WTC11 (cell line): ENCODE results near the gene MLXIPL. TPM values are rescaled to one million over a fixed set of nuclear protein-coding genes. Genes with fewer than 3 reads are reported as not detected.

Source experiments
- ATAC-seq: fragments of 200-7000 bp; cut with Tn5 transposase; 2 replicates; pipeline ENCODE4 v1.10.0; 2021; ENCODE audit warnings: mild to moderate bottlenecking, moderate library complexity
- CTCF ChIA-PET: fragments of 300-600 bp; sonication (Branson Sonifier 250); formaldehyde crosslinking; loops from one replicate; lab custom pipeline; 2021; ENCODE audit warnings: antibody characterized with exemption; lab: Charles Lee
- POLR2A ChIA-PET: fragments of 350-600 bp; sonication (Branson Sonifier 250); formaldehyde crosslinking; loops from one replicate; lab custom pipeline; 2021; ENCODE audit warnings: antibody characterized with exemption; lab: Charles Lee
- DNase-seq: peaks from one replicate; pipeline ENCODE4 v3.0.0; 2021; ENCODE audit warnings: low spot score
- H3K27ac Mint-ChIP-seq: 2 replicates; pipeline ENCODE4 v1.8.0; 2021; ENCODE audit warnings: mixed read lengths
- H3K27me3 Mint-ChIP-seq: 2 replicates; pipeline ENCODE4 v1.8.0; 2021; ENCODE audit warnings: low read depth, mild to moderate bottlenecking, moderate library complexity, mixed read lengths
- H3K36me3 Mint-ChIP-seq: 2 replicates; pipeline ENCODE4 v1.8.0; 2021; ENCODE audit warnings: mixed read lengths
- H3K4me1 Mint-ChIP-seq: 2 replicates; pipeline ENCODE4 v1.8.0; 2022; ENCODE audit warnings: mixed read lengths
- H3K4me3 Mint-ChIP-seq: 2 replicates; pipeline ENCODE4 v1.8.0; 2021; ENCODE audit warnings: mild to moderate bottlenecking, moderate library complexity, mixed read lengths
- H3K9me3 Mint-ChIP-seq: 2 replicates; pipeline ENCODE4 v1.8.0; 2021; ENCODE audit warnings: mixed read lengths
- AFF4 ChIP-seq: sonication (generic); formaldehyde crosslinking; IDR thresholded peaks from 2 replicates; pipeline ENCODE4 v1.8.1; 2023; ENCODE audit warnings: mild to moderate bottlenecking, missing genetic modification reagents, borderline replicate concordance
- ATF1 ChIP-seq: sonication (generic); formaldehyde crosslinking; IDR thresholded peaks from 2 replicates; pipeline ENCODE4 v1.8.1; 2023; ENCODE audit warnings: mild to moderate bottlenecking, moderate library complexity, missing genetic modification reagents
- ATF6 ChIP-seq: sonication (generic); formaldehyde crosslinking; IDR thresholded peaks from 2 replicates; pipeline ENCODE4 v1.8.1; 2023; ENCODE audit warnings: mild to moderate bottlenecking, missing genetic modification reagents
- CREB1 ChIP-seq: sonication (generic); formaldehyde crosslinking; IDR thresholded peaks from 2 replicates; pipeline ENCODE4 v1.8.0; 2023; ENCODE audit warnings: mild to moderate bottlenecking, missing genetic modification reagents
- E2F4 ChIP-seq: sonication (generic); formaldehyde crosslinking; IDR thresholded peaks from 2 replicates; pipeline ENCODE4 v1.8.1; 2022; ENCODE audit warnings: low read depth, mild to moderate bottlenecking, moderate library complexity, missing genetic modification reagents, borderline replicate concordance
- FOXJ3 ChIP-seq: sonication (generic); formaldehyde crosslinking; IDR thresholded peaks from 2 replicates; pipeline ENCODE4 v1.9.0; 2021; ENCODE audit warnings: missing genetic modification reagents, mild to moderate bottlenecking, borderline replicate concordance
- JUN ChIP-seq: sonication (generic); formaldehyde crosslinking; IDR thresholded peaks from 2 replicates; pipeline ENCODE4 v1.8.0; 2023; ENCODE audit warnings: mild to moderate bottlenecking, missing genetic modification reagents
- KAT7 ChIP-seq: sonication (generic); formaldehyde crosslinking; IDR thresholded peaks from 2 replicates; pipeline ENCODE4 v1.8.1; 2023; ENCODE audit warnings: missing genetic modification reagents, mild to moderate bottlenecking, borderline replicate concordance
- MYBL2 ChIP-seq: sonication (generic); formaldehyde crosslinking; IDR thresholded peaks from 2 replicates; pipeline ENCODE4 v1.8.1; 2023; ENCODE audit warnings: mild to moderate bottlenecking, moderate library complexity, missing genetic modification reagents
- PRRX2 ChIP-seq: fragments of 250-450 bp; sonication (Bioruptor Pico); IDR thresholded peaks from 2 replicates; pipeline ENCODE4 v1.8.0; 2021; ENCODE audit warnings: mild to moderate bottlenecking
- TEAD4 ChIP-seq: sonication (generic); formaldehyde crosslinking; IDR thresholded peaks from 2 replicates; pipeline ENCODE4 v1.8.0; 2022; ENCODE audit warnings: mild to moderate bottlenecking, missing genetic modification reagents
- ZBTB43 ChIP-seq: sonication (generic); formaldehyde crosslinking; IDR thresholded peaks from 2 replicates; pipeline ENCODE4 v1.8.1; 2023; ENCODE audit warnings: mild to moderate bottlenecking, missing genetic modification reagents
- ZNF317 ChIP-seq: sonication (generic); formaldehyde crosslinking; IDR thresholded peaks from 2 replicates; pipeline ENCODE4 v1.8.1; 2023; ENCODE audit warnings: low read depth, mild to moderate bottlenecking, moderate library complexity, missing genetic modification reagents, borderline replicate concordance
- ZNF396 ChIP-seq: fragments of 250-450 bp; sonication (Bioruptor Pico); IDR thresholded peaks from 2 replicates; pipeline ENCODE4 v1.8.0; 2021; ENCODE audit warnings: mild to moderate bottlenecking, moderate library complexity, borderline replicate concordance
- ZNF425 ChIP-seq: fragments of 250-450 bp; sonication (Bioruptor Pico); conservative IDR thresholded peaks from 2 replicates; pipeline ENCODE4 v1.9.0; 2021; ENCODE audit warnings: mild to moderate bottlenecking
- total RNA-seq: library from RNA; stranded (reverse); gene quantifications from 3 replicates; pipeline ENCODE4 v1.2.3, GENCODE V29; 2021

Gene MLXIPL
- total RNA-seq, 1 experiment from 2014 or later, result 20.4 TPM

DNA sequence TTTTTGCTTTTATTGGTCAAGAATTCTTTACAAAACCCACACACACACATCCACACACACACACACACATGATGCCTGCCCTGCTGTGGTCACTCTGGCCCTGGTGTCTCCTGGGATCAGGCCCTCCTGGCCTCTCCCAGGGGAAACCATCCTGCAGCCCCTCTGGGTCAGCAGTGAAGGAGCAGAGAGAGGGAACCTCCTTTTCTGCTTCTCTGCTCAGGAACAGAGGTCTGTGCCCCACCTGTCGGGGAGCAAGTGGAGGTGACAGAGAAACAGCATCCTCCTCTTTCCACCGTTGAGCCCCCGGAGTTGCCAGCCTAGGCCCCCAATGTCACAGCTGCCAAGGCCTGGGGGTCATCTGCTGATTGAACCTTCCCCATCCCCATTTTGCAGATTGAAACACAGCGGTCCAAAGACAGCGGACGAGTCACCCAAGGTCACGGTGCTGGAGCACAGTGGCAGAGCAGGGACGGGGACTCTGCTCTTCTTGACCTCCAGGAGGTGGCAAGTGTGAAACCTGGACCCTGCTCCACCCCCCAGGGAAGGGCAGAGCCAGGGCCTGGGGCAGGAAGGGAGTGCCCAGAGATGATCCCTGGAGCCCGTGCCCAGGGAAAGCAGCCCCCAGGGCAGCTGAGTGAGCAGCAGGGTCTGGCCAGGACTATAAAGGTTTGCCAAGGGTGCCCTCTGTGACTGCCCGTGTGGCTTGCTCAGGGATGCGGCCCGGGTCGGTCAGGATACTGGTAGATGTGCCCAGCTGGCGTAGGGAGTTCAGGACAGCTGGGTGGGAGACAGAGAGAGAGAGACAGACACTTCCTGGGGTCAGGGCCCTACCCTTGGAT lies 30.9 kb downstream of the MLXIPL start (continued):
- no peak for TF ChIP-seq ZNF425 (CRISPR knock-in tag)
- TF ChIP-seq, all 79 proteins: peak for 0

DNA sequence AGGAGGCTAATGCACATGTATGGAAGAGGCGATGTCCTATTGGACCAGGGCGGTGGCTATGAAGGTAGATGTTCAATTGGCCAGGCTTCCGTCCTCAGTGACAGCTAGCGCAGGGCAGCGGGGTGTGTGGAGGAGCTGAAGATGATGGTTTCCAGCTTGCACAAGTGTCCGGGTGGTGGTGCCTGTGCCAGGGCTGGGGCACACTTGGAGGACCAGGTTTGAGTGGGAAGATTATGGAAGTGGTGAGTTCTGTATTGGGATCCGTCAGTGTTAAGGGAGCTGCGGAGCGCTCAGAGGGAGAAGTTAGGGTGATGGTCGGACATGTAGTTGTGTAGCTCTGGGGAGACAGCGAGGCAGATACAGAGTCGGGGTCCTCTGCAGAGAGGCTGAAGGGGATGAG lies 37.4 kb downstream of the MLXIPL start:
- Mint-ChIP-seq H3K9me3 (no peaks in the 10 kb centered on the region), H3K36me3 (no peaks in the 10 kb centered on the region), H3K4me3 (no peak overlapping the region; the same call in 1 of the 2 replicates), H3K4me1 (no peaks in the 10 kb centered on the region; the same call in 1 of the 2 replicates), H3K27me3 (peaks cover 62% of the 10 kb centered on the region), H3K27ac (no peak overlapping the region)
- ATAC-seq (no peak), DNase-seq (no peak)
- ChIA-PET POLR2A (no interaction called here), CTCF (interaction anchor here (0.6 to 4.7 kb wide), 8 partner anchors 9 to 274 kb away, joined by 3 to 30 read pairs (median 4); partner anchors contain the start of genes TBL2 and VPS37D)
- TF ChIP-seq PRRX2 (CRISPR knock-in tag), result no peak
- TF ChIP-seq E2F4 (CRISPR knock-in tag), result no peak
- no peak for TF ChIP-seq ATF6
- TF ChIP-seq ZBTB43 (CRISPR knock-in tag), result no peak
- TF ChIP-seq ZNF396, result no peak
- no peak for TF ChIP-seq MYBL2 (CRISPR knock-in tag)
- TF ChIP-seq ATF1 (CRISPR knock-in tag), result no peak
- no peak for TF ChIP-seq FOXJ3 (CRISPR knock-in tag)
- no peak for TF ChIP-seq TEAD4 (CRISPR knock-in tag)
- TF ChIP-seq JUN, result no peak
- no peak for TF ChIP-seq KAT7

DNA sequence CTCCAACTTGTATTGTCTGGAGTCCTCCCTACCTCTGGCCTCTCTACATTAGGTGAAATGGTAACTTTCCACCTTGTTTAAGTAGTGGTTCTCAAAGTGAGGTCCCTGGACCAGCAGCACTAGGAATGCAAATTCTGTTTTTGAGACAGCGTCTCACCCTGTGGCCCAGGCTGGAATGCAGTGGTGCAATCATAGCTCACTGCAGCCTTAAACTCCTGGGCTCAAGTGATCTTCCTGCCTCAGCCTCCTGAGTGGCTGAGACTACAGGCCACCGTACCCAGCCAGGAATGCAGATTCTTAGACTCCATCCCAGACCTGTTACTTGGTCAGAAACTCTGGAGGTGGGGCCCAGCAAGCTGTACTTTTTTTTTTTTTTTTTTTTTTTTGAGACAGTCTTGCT lies 39.1 kb downstream of the MLXIPL start:
- H3K9me3 Mint-ChIP-seq, result no peaks in the 10 kb centered on the region
- DNase-seq (no peak), ATAC-seq (no peak)
- CTCF ChIA-PET, result interaction anchor here (1.2 to 4.7 kb wide), 3 partner anchors 22 to 149 kb away, joined by 3 to 30 read pairs (median 5); no protein-coding TSS in a partner anchor
- TF ChIP-seq PRRX2 (CRISPR knock-in tag), result no peak
- TF ChIP-seq ZNF317 (CRISPR knock-in tag), result no peak
- no peak for TF ChIP-seq AFF4 (CRISPR knock-in tag)
- TF ChIP-seq CREB1 (CRISPR knock-in tag), result no peak
- H3K36me3 Mint-ChIP-seq, result no peaks in the 10 kb centered on the region
- no peaks in the 10 kb centered on the region; the same call in 1 of the 2 replicates for H3K4me1 Mint-ChIP-seq
- H3K27ac Mint-ChIP-seq, result no peak overlapping the region
- peaks cover 64% of the 10 kb centered on the region for H3K27me3 Mint-ChIP-seq
- POLR2A ChIA-PET, result no interaction called here
- H3K4me3 Mint-ChIP-seq, result no peak overlapping the region
